B cell (primary cell): ENCODE measurements around the gene UTP25.

Experiments used
- EZH2 ChIP-seq: IDR thresholded peaks from 2 replicates; pipeline ENCODE4 v1.6.1; 2012; ENCODE audit warnings: borderline replicate concordance, low read depth, mild to moderate bottlenecking, moderate library complexity, low read length; ENCODE audit not compliant: insufficient read depth, poor library complexity, severe bottlenecking
- TF ChIP-seq, protein P1 (sequence below): fragments of 200-600 bp; IDR thresholded peaks from one replicate; pipeline ENCODE4 v1.8.0; 2022; ENCODE audit warnings: antibody characterized with exemption, mild to moderate bottlenecking

DNA sequence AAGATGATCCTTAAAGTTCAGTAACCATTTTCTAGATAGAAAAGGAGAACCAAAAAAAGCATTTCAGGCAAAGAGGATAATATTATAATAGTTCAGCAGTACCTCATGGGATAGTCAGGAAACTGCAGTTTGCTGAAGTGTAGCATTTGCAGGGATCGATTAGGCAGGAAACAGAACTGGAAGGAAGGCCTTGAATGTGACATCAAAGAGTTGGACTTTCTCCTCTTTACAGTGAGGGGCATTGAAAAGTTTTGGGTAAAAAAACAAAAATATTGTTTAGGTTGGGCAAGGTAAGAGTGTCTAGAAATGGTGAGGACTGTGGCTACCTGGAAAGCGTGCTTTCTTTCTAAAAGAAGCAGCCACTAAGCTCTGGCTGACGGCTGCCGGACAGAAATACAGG is 13.9 kb upstream of the UTP25 start:
- TF ChIP-seq, protein P1, sequence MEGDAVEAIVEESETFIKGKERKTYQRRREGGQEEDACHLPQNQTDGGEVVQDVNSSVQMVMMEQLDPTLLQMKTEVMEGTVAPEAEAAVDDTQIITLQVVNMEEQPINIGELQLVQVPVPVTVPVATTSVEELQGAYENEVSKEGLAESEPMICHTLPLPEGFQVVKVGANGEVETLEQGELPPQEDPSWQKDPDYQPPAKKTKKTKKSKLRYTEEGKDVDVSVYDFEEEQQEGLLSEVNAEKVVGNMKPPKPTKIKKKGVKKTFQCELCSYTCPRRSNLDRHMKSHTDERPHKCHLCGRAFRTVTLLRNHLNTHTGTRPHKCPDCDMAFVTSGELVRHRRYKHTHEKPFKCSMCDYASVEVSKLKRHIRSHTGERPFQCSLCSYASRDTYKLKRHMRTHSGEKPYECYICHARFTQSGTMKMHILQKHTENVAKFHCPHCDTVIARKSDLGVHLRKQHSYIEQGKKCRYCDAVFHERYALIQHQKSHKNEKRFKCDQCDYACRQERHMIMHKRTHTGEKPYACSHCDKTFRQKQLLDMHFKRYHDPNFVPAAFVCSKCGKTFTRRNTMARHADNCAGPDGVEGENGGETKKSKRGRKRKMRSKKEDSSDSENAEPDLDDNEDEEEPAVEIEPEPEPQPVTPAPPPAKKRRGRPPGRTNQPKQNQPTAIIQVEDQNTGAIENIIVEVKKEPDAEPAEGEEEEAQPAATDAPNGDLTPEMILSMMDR = no peak
- no peak for TF ChIP-seq EZH2
